Measurements from ENCODE around the gene RNU6-1. TPM values are rescaled to one million over a fixed set of nuclear protein-coding genes. Genes with fewer than 3 reads are reported as not detected.

The RNU6-1 gene
- total RNA-seq, 1 experiment from 2014 or later: not detected

GRCh38 chr15:67794832-67795574, 44.8 kb downstream of the RNU6-1 start:
- TF ChIP-seq ZNF396 (CRISPR knock-in tag; IDR thresholded peaks at IDR 0.05; ENCODE audit: borderline replicate concordance) (no peak), CREM (CRISPR knock-in tag; IDR thresholded peaks at IDR 0.05) (no peak), NR1H2 (CRISPR knock-in tag; IDR thresholded peaks at IDR 0.05) (no peak), SOX15 (CRISPR knock-in tag; IDR thresholded peaks at IDR 0.05) (no peak), TEAD1 (CRISPR knock-in tag; IDR thresholded peaks at IDR 0.05) (no peak), ARID4B (CRISPR knock-in tag; IDR thresholded peaks at IDR 0.05; ENCODE audit: borderline replicate concordance) (no peak), CDX4 (CRISPR knock-in tag; IDR thresholded peaks at IDR 0.05; ENCODE audit: borderline replicate concordance) (no peak)
- ChIA-PET POLR2A (no interaction called here), CTCF (no interaction called here)
- ATAC-seq: no peak
- peaks cover 17% of the 10 kb centered on the region for H3K9me3 Mint-ChIP-seq
- peaks cover 14% of the 10 kb centered on the region; the same call in 1 of the 2 replicates for H3K36me3 Mint-ChIP-seq
- H3K4me3 Mint-ChIP-seq: no peak overlapping the region
- H3K4me1 Mint-ChIP-seq: peaks cover 44% of the 10 kb centered on the region
- no peaks in the 10 kb centered on the region; the same call in 1 of the 2 replicates for H3K27me3 Mint-ChIP-seq (ENCODE audit: low read depth)
- H3K27ac Mint-ChIP-seq: no peak overlapping the region
- DNase-seq (ENCODE audit: low spot score): no peak

GRCh38 chr15:67792250-67792942, 47.4 kb downstream of the RNU6-1 start:
- POLR2A ChIA-PET: no interaction called here
- DNase-seq (ENCODE audit: low spot score) (no peak), ATAC-seq (no peak)
- Mint-ChIP-seq H3K9me3 (peaks cover 17% of the 10 kb centered on the region), H3K27me3 (ENCODE audit: low read depth) (no peaks in the 10 kb centered on the region), H3K36me3 (peaks cover 14% of the 10 kb centered on the region; the same call in 1 of the 2 replicates), H3K27ac (no peak overlapping the region), H3K4me1 (peaks cover 49% of the 10 kb centered on the region), H3K4me3 (no peak overlapping the region)
- CTCF ChIA-PET: interaction anchor here (0.6 kb wide), 1 partner anchor 40 kb away, joined by 3 read pairs; no protein-coding TSS in a partner anchor
- TF ChIP-seq ZNF425 (CRISPR knock-in tag; conservative IDR thresholded peaks at IDR 0.05): no peak
- TF ChIP-seq ZNF423 (CRISPR knock-in tag; IDR thresholded peaks at IDR 0.05): no peak
- no peak for TF ChIP-seq ZNF317 (CRISPR knock-in tag; IDR thresholded peaks at IDR 0.05; ENCODE audit: borderline replicate concordance, low read depth)
- no peak for TF ChIP-seq HMGXB4 (CRISPR knock-in tag; IDR thresholded peaks at IDR 0.05)
- TF ChIP-seq PREB (CRISPR knock-in tag; IDR thresholded peaks at IDR 0.05; ENCODE audit: borderline replicate concordance): no peak
- TF ChIP-seq SMAD4 (CRISPR knock-in tag; IDR thresholded peaks at IDR 0.05): no peak
- TF ChIP-seq CREB1 (CRISPR knock-in tag; IDR thresholded peaks at IDR 0.05): no peak
- TF ChIP-seq CBFB (CRISPR knock-in tag; IDR thresholded peaks at IDR 0.05; ENCODE audit: low read depth): no peak
- no peak for TF ChIP-seq TEAD1 (CRISPR knock-in tag; IDR thresholded peaks at IDR 0.05)
- TF ChIP-seq ZNF281 (CRISPR knock-in tag; IDR thresholded peaks at IDR 0.05): no peak
- TF ChIP-seq HMGA2 (CRISPR knock-in tag; IDR thresholded peaks at IDR 0.05): no peak
- no peak for TF ChIP-seq MAX (CRISPR knock-in tag; IDR thresholded peaks at IDR 0.05)
